Measurements from ENCODE around the gene CD8B2. TPM values are rescaled to one million over a fixed set of nuclear protein-coding genes. Genes with fewer than 3 reads are reported as not detected.
"Not testable (repeated sequence)": the region's sequence is repeated elsewhere in the genome, so short reads cannot be mapped to it uniquely, and the experiment has no call there.

CD8B2 gene
- total RNA-seq, 6 experiments from 2014 or later: not detected

DNA sequence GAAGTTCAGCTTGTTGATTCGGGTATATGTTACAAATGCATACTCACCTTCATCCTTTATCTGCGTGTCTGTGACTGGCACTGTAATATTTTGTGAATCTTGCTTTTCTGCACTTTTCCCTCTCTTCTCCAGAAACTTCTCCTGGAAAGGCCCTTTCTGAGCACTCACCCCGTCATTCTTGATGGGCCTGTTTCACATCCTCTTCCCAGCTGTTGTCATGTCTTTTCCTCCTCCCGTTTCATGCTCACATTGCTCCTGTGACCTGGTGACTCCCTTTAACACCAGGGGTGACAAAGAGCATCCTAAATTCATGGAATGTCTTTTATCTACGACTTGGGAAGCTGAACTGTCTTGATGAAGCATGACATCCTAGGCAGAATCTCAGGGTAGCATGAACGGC, 65.8 kb downstream of the CD8B2 start:
- Mint-ChIP-seq H3K27me3 (ENCODE audit: insufficient read depth) (peaks cover 16% of the 10 kb centered on the region), H3K27ac (no peak overlapping the region), H3K4me3 (no peak overlapping the region), H3K9me3 (no peaks in the 10 kb centered on the region), H3K4me1 (ENCODE audit: low read depth) (no peaks in the 10 kb centered on the region), H3K36me3 (ENCODE audit: low read depth) (no peaks in the 10 kb centered on the region)
- TF ChIP-seq, protein P1, sequence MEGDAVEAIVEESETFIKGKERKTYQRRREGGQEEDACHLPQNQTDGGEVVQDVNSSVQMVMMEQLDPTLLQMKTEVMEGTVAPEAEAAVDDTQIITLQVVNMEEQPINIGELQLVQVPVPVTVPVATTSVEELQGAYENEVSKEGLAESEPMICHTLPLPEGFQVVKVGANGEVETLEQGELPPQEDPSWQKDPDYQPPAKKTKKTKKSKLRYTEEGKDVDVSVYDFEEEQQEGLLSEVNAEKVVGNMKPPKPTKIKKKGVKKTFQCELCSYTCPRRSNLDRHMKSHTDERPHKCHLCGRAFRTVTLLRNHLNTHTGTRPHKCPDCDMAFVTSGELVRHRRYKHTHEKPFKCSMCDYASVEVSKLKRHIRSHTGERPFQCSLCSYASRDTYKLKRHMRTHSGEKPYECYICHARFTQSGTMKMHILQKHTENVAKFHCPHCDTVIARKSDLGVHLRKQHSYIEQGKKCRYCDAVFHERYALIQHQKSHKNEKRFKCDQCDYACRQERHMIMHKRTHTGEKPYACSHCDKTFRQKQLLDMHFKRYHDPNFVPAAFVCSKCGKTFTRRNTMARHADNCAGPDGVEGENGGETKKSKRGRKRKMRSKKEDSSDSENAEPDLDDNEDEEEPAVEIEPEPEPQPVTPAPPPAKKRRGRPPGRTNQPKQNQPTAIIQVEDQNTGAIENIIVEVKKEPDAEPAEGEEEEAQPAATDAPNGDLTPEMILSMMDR (IDR thresholded peaks at IDR 0.05): no peak
- no peak for DNase-seq

DNA sequence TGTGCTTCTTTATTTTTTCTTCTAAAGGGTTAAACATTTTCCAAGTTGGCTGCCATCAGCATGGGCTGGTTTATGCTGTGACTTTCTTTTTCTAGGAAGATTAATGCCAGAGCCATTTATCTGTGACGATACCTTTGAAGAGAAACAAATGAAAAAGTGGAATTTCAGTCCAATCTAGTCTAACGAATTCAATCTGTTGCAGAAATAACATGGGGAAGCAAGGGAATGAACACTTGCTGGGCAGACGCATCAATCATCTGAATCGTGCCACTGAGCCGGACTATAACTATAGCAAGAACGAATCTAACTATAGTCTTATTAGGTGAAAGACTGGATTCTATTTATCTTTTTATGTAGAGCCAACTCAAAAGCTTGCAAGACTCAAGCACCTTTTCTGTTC, 66.2 kb downstream of the CD8B2 start:
- DNase-seq: no peak
- Mint-ChIP-seq H3K36me3 (ENCODE audit: low read depth) (no peaks in the 10 kb centered on the region), H3K27ac (no peak overlapping the region), H3K9me3 (no peaks in the 10 kb centered on the region), H3K27me3 (ENCODE audit: insufficient read depth) (peaks cover 18% of the 10 kb centered on the region), H3K4me3 (no peak overlapping the region), H3K4me1 (ENCODE audit: low read depth) (no peaks in the 10 kb centered on the region)
- TF ChIP-seq, protein P1 (IDR thresholded peaks at IDR 0.05): no peak

DNA sequence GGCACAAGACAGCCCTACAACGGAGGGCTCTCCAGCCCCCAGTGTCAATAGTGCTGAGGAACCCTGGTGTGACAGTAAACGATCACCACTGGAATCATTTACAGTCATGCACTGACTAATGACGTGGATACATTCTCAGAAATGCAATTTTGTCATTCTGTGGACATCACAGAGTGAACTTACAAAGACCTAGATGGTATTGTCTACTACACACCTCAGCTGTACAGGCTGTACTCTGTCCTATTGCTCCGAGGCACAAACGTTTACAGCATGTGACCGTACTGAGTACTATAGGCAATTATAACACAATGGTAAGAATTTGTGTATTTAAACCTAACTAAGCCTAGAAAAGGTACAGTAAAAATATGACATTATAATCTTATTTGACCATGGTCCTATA, 67.2 kb downstream of the CD8B2 start:
- Mint-ChIP-seq H3K4me1 (ENCODE audit: low read depth) (no peaks in the 10 kb centered on the region), H3K27ac (no peak overlapping the region), H3K36me3 (ENCODE audit: low read depth) (no peaks in the 10 kb centered on the region), H3K4me3 (no peak overlapping the region), H3K27me3 (ENCODE audit: insufficient read depth) (peaks cover 18% of the 10 kb centered on the region), H3K9me3 (no peaks in the 10 kb centered on the region)
- DNase-seq: no peak
- TF ChIP-seq, protein P1 (IDR thresholded peaks at IDR 0.05): no peak

- Mint-ChIP-seq H3K27me3 (ENCODE audit: insufficient read depth) (peaks cover 17% of the 10 kb centered on the region), H3K4me1 (ENCODE audit: low read depth) (no peaks in the 10 kb centered on the region), H3K9me3 (no peaks in the 10 kb centered on the region), H3K4me3 (no peak overlapping the region), H3K27ac (no peak overlapping the region), H3K36me3 (ENCODE audit: low read depth) (no peaks in the 10 kb centered on the region)
- no peak for DNase-seq
- TF ChIP-seq, protein P1 (IDR thresholded peaks at IDR 0.05): no peak
Measured at GRCh38 chr2:106555053-106555452, 67.9 kb downstream of the CD8B2 start.

- not testable (repeated sequence) for H3K9me3 Mint-ChIP-seq; H3K27ac Mint-ChIP-seq; H3K36me3 Mint-ChIP-seq (ENCODE audit: low read depth); H3K4me3 Mint-ChIP-seq; H3K4me1 Mint-ChIP-seq (ENCODE audit: low read depth); DNase-seq
- H3K27me3 Mint-ChIP-seq (ENCODE audit: insufficient read depth): peaks cover 15% of the 10 kb centered on the region
Measured at GRCh38 chr2:106559786-106560185, 72.6 kb downstream of the CD8B2 start.

- TF ChIP-seq, protein P1 (IDR thresholded peaks at IDR 0.05): no peak
- no peaks in the 10 kb centered on the region for H3K4me1 Mint-ChIP-seq (ENCODE audit: low read depth)
- H3K36me3 Mint-ChIP-seq (ENCODE audit: low read depth): no peaks in the 10 kb centered on the region
- DNase-seq: no peak
- peaks cover 12% of the 10 kb centered on the region for H3K27me3 Mint-ChIP-seq (ENCODE audit: insufficient read depth)
- H3K4me3 Mint-ChIP-seq: no peak overlapping the region
- H3K9me3 Mint-ChIP-seq: no peaks in the 10 kb centered on the region
- H3K27ac Mint-ChIP-seq: no peak overlapping the region
Measured at GRCh38 chr2:106560773-106561172, 73.6 kb downstream of the CD8B2 start.

All from HFFc6 (cell line).